ENCODE measurements around the gene FGF7. TPM values are rescaled to one million over a fixed set of nuclear protein-coding genes. Genes with fewer than 3 reads are reported as not detected.
"Not testable (repeated sequence)": the region's sequence is repeated elsewhere in the genome, so short reads cannot be mapped to it uniquely, and the experiment has no call there.

FGF7 gene
- polyA plus RNA-seq, 2 donors, result 2.7 to 4.3 TPM

DNA sequence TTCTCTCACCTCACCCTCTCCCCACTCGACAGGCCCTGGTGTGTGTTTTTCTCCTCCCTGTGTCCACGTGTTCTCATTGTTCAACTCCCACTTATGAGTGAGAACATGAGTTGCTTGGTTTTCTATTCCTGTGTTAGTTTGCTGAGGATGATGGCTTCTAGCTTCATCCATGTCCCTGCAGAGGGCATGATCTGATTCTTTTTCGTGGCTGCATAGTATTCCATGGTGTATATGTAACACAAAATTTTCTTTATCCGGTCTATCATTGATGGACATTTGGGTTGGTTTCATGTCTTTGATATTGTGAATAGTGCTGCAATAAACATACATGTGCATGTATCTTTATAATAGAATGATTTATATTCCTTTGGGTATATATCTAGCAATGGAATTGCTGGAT is 89.7 kb downstream of the FGF7 start:
- not testable (repeated sequence) for H3K9me3 ChIP-seq (ENCODE audit: control insufficient read depth in 2 of 2, insufficient read depth in 1 of 2, low read depth in 1 of 2, low read length in 1 of 2); H3K4me3 ChIP-seq (ENCODE audit: low read depth in 1 of 2, low read length in 2 of 2); H3K27ac ChIP-seq (ENCODE audit: low read depth in 2 of 2, low read length in 1 of 2); H3K27me3 ChIP-seq (ENCODE audit: control insufficient read depth in 1 of 2, insufficient read depth in 2 of 2, low read length in 2 of 2); H3K36me3 ChIP-seq (ENCODE audit: control insufficient read depth in 2 of 2, insufficient read depth in 2 of 2, low read length in 1 of 2); H3K4me1 ChIP-seq (ENCODE audit: control insufficient read depth in 2 of 2, insufficient read depth in 2 of 2, low read length in 1 of 2)
- WGBS, 2 donors, result 87 to 89% methylated on average over 4 of the region's 4 CpGs

DNA sequence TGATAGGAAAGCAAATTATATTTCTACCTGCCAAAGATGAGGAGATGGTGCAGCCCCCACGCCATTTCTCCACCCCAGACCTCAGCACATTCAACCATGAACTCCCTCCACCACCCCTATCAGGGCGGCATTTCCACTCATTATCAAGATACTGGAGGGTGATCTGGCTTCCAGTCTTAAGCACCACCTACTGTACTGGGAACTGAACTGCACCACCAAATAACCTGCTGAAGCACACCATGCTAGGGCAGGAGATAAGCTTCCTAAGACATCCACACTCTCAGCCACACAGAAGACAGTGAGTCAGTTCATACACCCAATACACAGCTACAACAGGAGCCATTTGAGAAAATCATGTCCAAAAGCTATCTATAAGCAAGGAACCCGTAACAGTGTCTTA is 98.8 kb downstream of the FGF7 start:
- Histone ChIP-seq H3K27ac (ENCODE audit: low read depth in 2 of 2, low read length in 1 of 2) (no peak overlapping the region), H3K4me1 (ENCODE audit: control insufficient read depth in 2 of 2, insufficient read depth in 2 of 2, low read length in 1 of 2) (no peaks in the 10 kb centered on the region), H3K9me3 (ENCODE audit: control insufficient read depth in 2 of 2, insufficient read depth in 1 of 2, low read depth in 1 of 2, low read length in 1 of 2) (peaks cover 0 to 3% of the 10 kb centered on the region in 2 donors), H3K36me3 (ENCODE audit: control insufficient read depth in 2 of 2, insufficient read depth in 2 of 2, low read length in 1 of 2) (no peaks in the 10 kb centered on the region), H3K27me3 (ENCODE audit: control insufficient read depth in 1 of 2, insufficient read depth in 2 of 2, low read length in 2 of 2) (no peaks in the 10 kb centered on the region), H3K4me3 (ENCODE audit: low read depth in 1 of 2, low read length in 2 of 2) (no peak overlapping the region)
- WGBS, 2 donors, result 69 to 73% methylated on average over 3 of the region's 3 CpGs

DNA sequence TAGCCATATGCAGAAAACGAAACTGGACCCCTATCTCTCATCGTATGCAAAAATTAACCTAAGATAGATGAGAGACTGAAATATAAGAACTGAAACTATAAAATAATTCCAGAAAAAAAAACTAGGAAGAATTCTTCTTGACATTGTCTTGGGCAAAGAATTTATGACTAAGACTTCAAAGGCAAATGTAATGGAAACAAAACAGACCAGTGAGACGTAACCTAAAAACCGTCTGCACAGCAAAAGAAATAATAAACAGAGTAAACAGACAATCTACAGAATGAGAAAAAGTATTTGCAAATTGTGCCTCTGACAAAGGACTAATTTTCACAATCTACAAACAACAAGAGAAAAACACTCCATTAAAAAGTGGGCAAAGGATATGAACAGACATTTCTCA is 105.2 kb downstream of the FGF7 start:
- 72% methylated on average over 4 of the region's 4 CpGs for WGBS, 2 donors
- Histone ChIP-seq H3K4me3 (ENCODE audit: low read depth in 1 of 2, low read length in 2 of 2) (no peak overlapping the region), H3K9me3 (ENCODE audit: control insufficient read depth in 2 of 2, insufficient read depth in 1 of 2, low read depth in 1 of 2, low read length in 1 of 2) (no peaks in the 10 kb centered on the region)

GRCh38 chr15:49530092-49530491 is 107.0 kb downstream of the FGF7 start:
- Histone ChIP-seq H3K27ac (ENCODE audit: low read depth in 2 of 2, low read length in 1 of 2) (no peak overlapping the region), H3K9me3 (ENCODE audit: control insufficient read depth in 2 of 2, insufficient read depth in 1 of 2, low read depth in 1 of 2, low read length in 1 of 2) (no peaks in the 10 kb centered on the region), H3K27me3 (ENCODE audit: control insufficient read depth in 1 of 2, insufficient read depth in 2 of 2, low read length in 2 of 2) (no peaks in the 10 kb centered on the region), H3K36me3 (ENCODE audit: control insufficient read depth in 2 of 2, insufficient read depth in 2 of 2, low read length in 1 of 2) (no peaks in the 10 kb centered on the region), H3K4me1 (ENCODE audit: control insufficient read depth in 2 of 2, insufficient read depth in 2 of 2, low read length in 1 of 2) (no peaks in the 10 kb centered on the region), H3K4me3 (ENCODE audit: low read depth in 1 of 2, low read length in 2 of 2) (no peak overlapping the region)
- WGBS, 2 donors, result 71 to 75% methylated on average over 1 of the region's 1 CpG

More for the DNA sequence above, 105.2 kb downstream of the FGF7 start:
- H3K4me1 ChIP-seq (ENCODE audit: control insufficient read depth in 2 of 2, insufficient read depth in 2 of 2, low read length in 1 of 2), result no peaks in the 10 kb centered on the region
- no peak overlapping the region for H3K27ac ChIP-seq (ENCODE audit: low read depth in 2 of 2, low read length in 1 of 2)
- no peaks in the 10 kb centered on the region for H3K36me3 ChIP-seq (ENCODE audit: control insufficient read depth in 2 of 2, insufficient read depth in 2 of 2, low read length in 1 of 2)
- H3K27me3 ChIP-seq (ENCODE audit: control insufficient read depth in 1 of 2, insufficient read depth in 2 of 2, low read length in 2 of 2), result no peaks in the 10 kb centered on the region

Other genes with a start within 250 kb of the FGF7 start
- gene FAM227B, start 197.6 kb downstream of the FGF7 start, polyA plus RNA-seq, result 1 to 10 TPM; 1.1 to 2.0 TPM
- 10 to 100 TPM in 1 of 2 donors, 1 to 10 TPM in 1; 9.1 to 11.0 TPM for gene DTWD1, start 197.8 kb downstream of the FGF7 start, polyA plus RNA-seq